DMS53 treated with DMSO at 0.1 percent for 48 hours (cell line): ENCODE data around the gene TRPV3.

Experiments used
- DNase-seq: peaks from one replicate; lab custom pipeline; 2025; ENCODE audit not compliant: unreplicated experiment; lab: John Stamatoyannopoulos, UW

Gene TRPV3

GRCh38 chr17:3547628-3548027 lies 10.0 kb downstream of the TRPV3 start:
- no peak for DNase-seq

GRCh38 chr17:3546997-3547396 lies 10.6 kb downstream of the TRPV3 start:
- no peak for DNase-seq

- no peak for DNase-seq
These were observed 11.1 kb downstream of the TRPV3 start for GRCh38 chr17:3546521-3546920.

- no peak for DNase-seq
These were observed 12.5 kb downstream of the TRPV3 start for GRCh38 chr17:3545151-3545550.

GRCh38 chr17:3544365-3544764 lies 13.2 kb downstream of the TRPV3 start:
- DNase-seq = no peak

- no peak for DNase-seq
These were observed 14.2 kb downstream of the TRPV3 start for GRCh38 chr17:3543453-3543852.

GRCh38 chr17:3542410-3543088 lies 15.1 kb downstream of the TRPV3 start:
- no peak for DNase-seq

GRCh38 chr17:3539881-3540540 lies 17.6 kb downstream of the TRPV3 start:
- DNase-seq = no peak

- DNase-seq = no peak
These were observed 20.9 kb downstream of the TRPV3 start for GRCh38 chr17:3536716-3537115.

- no peak for DNase-seq
These were observed 22.2 kb downstream of the TRPV3 start for GRCh38 chr17:3535253-3535995.

GRCh38 chr17:3534881-3535252 lies 22.7 kb downstream of the TRPV3 start:
- no peak for DNase-seq

GRCh38 chr17:3533752-3534151 lies 23.9 kb downstream of the TRPV3 start:
- no peak for DNase-seq

- no peak for DNase-seq
These were observed 24.8 kb downstream of the TRPV3 start for GRCh38 chr17:3532859-3533142.

- DNase-seq = no peak
These were observed 25.3 kb downstream of the TRPV3 start for GRCh38 chr17:3532106-3532858.

GRCh38 chr17:3531266-3532101 lies 26.1 kb downstream of the TRPV3 start:
- DNase-seq = no peak

- no peak for DNase-seq
These were observed 27.5 kb downstream of the TRPV3 start for GRCh38 chr17:3529817-3530741.

GRCh38 chr17:3528880-3529511 lies 28.6 kb downstream of the TRPV3 start:
- no peak for DNase-seq

GRCh38 chr17:3528403-3528851 lies 29.2 kb downstream of the TRPV3 start:
- no peak for DNase-seq

- no peak for DNase-seq
These were observed 29.7 kb downstream of the TRPV3 start for GRCh38 chr17:3527896-3528295.
